ENCODE measurements around the gene AP1B1.
"Not testable (repeated sequence)": the region's sequence is repeated elsewhere in the genome, so short reads cannot be mapped to it uniquely, and the experiment has no call there.

Gene AP1B1

GRCh38 chr22:29387921-29388758 lies at the start of gene AP1B1:
Gene AP1B1, minus strand, starts transcription at chr22:29388570. Its CDS starts 21,327 bp downstream, at chr22:29367243.
- Histone ChIP-seq H3K9me3 (ENCODE audit: control insufficient read depth, insufficient read depth, low read length) (no peaks in the 10 kb centered on the region), H3K4me1 (ENCODE audit: insufficient read depth, low read length) (peaks cover 13% of the 10 kb centered on the region), H3K36me3 (ENCODE audit: insufficient read depth, low read length) (no peaks in the 10 kb centered on the region; the same call in 1 of the 2 replicates), H3K9ac (ENCODE audit: low read depth, low read length) (peak within 1 kb of the TSS; percentile 87)

GRCh38 chr22:29435236-29436136 lies 47.1 kb upstream of the AP1B1 start:
- Histone ChIP-seq H3K9me3 (ENCODE audit: control insufficient read depth, insufficient read depth, low read length) (no peaks in the 10 kb centered on the region), H3K9ac (ENCODE audit: low read depth, low read length) (no peak overlapping the region), H3K36me3 (ENCODE audit: insufficient read depth, low read length) (no peaks in the 10 kb centered on the region), H3K4me1 (ENCODE audit: insufficient read depth, low read length) (0 out of 2 replicates have a peak, but pooled peaks cover 5% of the 10 kb centered on the region)

GRCh38 chr22:29434288-29434687 lies 45.9 kb upstream of the AP1B1 start:
- no peaks in the 10 kb centered on the region for H3K9me3 ChIP-seq (ENCODE audit: control insufficient read depth, insufficient read depth, low read length)
- no peaks in the 10 kb centered on the region for H3K36me3 ChIP-seq (ENCODE audit: insufficient read depth, low read length)
- 0 out of 2 replicates have a peak, but pooled peaks cover 5% of the 10 kb centered on the region for H3K4me1 ChIP-seq (ENCODE audit: insufficient read depth, low read length)
- no peak overlapping the region for H3K9ac ChIP-seq (ENCODE audit: low read depth, low read length)

GRCh38 chr22:29433856-29434255 lies 45.5 kb upstream of the AP1B1 start:
- H3K9me3 ChIP-seq (ENCODE audit: control insufficient read depth, insufficient read depth, low read length): no peaks in the 10 kb centered on the region
- H3K9ac ChIP-seq (ENCODE audit: low read depth, low read length): no peak overlapping the region
- H3K36me3 ChIP-seq (ENCODE audit: insufficient read depth, low read length): no peaks in the 10 kb centered on the region
- H3K4me1 ChIP-seq (ENCODE audit: insufficient read depth, low read length): 0 out of 2 replicates have a peak, but pooled peaks cover 5% of the 10 kb centered on the region

GRCh38 chr22:29431986-29432385 lies 43.6 kb upstream of the AP1B1 start:
- Histone ChIP-seq H3K9me3 (ENCODE audit: control insufficient read depth, insufficient read depth, low read length) (no peaks in the 10 kb centered on the region), H3K36me3 (ENCODE audit: insufficient read depth, low read length) (no peaks in the 10 kb centered on the region), H3K4me1 (ENCODE audit: insufficient read depth, low read length) (0 out of 2 replicates have a peak, but pooled peaks cover 5% of the 10 kb centered on the region), H3K9ac (ENCODE audit: low read depth, low read length) (peak overlapping the region; percentile 2; the same call in 1 of the 2 replicates)

GRCh38 chr22:29427176-29427760 lies 38.9 kb upstream of the AP1B1 start:
- no peak overlapping the region for H3K9ac ChIP-seq (ENCODE audit: low read depth, low read length)
- H3K36me3 ChIP-seq (ENCODE audit: insufficient read depth, low read length): no peaks in the 10 kb centered on the region
- H3K4me1 ChIP-seq (ENCODE audit: insufficient read depth, low read length): 0 out of 2 replicates have a peak, but pooled peaks cover 5% of the 10 kb centered on the region
- no peaks in the 10 kb centered on the region for H3K9me3 ChIP-seq (ENCODE audit: control insufficient read depth, insufficient read depth, low read length)

- Histone ChIP-seq H3K36me3 (ENCODE audit: insufficient read depth, low read length) (no peaks in the 10 kb centered on the region), H3K4me1 (ENCODE audit: insufficient read depth, low read length) (0 out of 2 replicates have a peak, but pooled peaks cover 5% of the 10 kb centered on the region), H3K9me3 (ENCODE audit: control insufficient read depth, insufficient read depth, low read length) (no peaks in the 10 kb centered on the region), H3K9ac (ENCODE audit: low read depth, low read length) (no peak overlapping the region)
Measured at GRCh38 chr22:29426476-29426875, 38.1 kb upstream of the AP1B1 start.

GRCh38 chr22:29418704-29419103 lies 30.3 kb upstream of the AP1B1 start:
- not testable (repeated sequence) for H3K9ac ChIP-seq (ENCODE audit: low read depth, low read length); H3K36me3 ChIP-seq (ENCODE audit: insufficient read depth, low read length); H3K9me3 ChIP-seq (ENCODE audit: control insufficient read depth, insufficient read depth, low read length); H3K4me1 ChIP-seq (ENCODE audit: insufficient read depth, low read length)

- H3K9ac ChIP-seq (ENCODE audit: low read depth, low read length); H3K9me3 ChIP-seq (ENCODE audit: control insufficient read depth, insufficient read depth, low read length): not testable (repeated sequence)
Measured at GRCh38 chr22:29414951-29415591, 26.7 kb upstream of the AP1B1 start.

GRCh38 chr22:29412772-29413171 lies 24.4 kb upstream of the AP1B1 start:
- not testable (repeated sequence) for H3K36me3 ChIP-seq (ENCODE audit: insufficient read depth, low read length); H3K9me3 ChIP-seq (ENCODE audit: control insufficient read depth, insufficient read depth, low read length); H3K4me1 ChIP-seq (ENCODE audit: insufficient read depth, low read length); H3K9ac ChIP-seq (ENCODE audit: low read depth, low read length)

More at GRCh38 chr22:29414951-29415591, 26.7 kb upstream of the AP1B1 start:
- not testable (repeated sequence) for H3K4me1 ChIP-seq (ENCODE audit: insufficient read depth, low read length); H3K36me3 ChIP-seq (ENCODE audit: insufficient read depth, low read length)

GRCh38 chr22:29411569-29412211 lies 23.3 kb upstream of the AP1B1 start:
- not testable (repeated sequence) for H3K4me1 ChIP-seq (ENCODE audit: insufficient read depth, low read length); H3K36me3 ChIP-seq (ENCODE audit: insufficient read depth, low read length); H3K9ac ChIP-seq (ENCODE audit: low read depth, low read length); H3K9me3 ChIP-seq (ENCODE audit: control insufficient read depth, insufficient read depth, low read length)

- Histone ChIP-seq H3K4me1 (ENCODE audit: insufficient read depth, low read length) (no peaks in the 10 kb centered on the region), H3K9ac (ENCODE audit: low read depth, low read length) (no peak overlapping the region), H3K36me3 (ENCODE audit: insufficient read depth, low read length) (no peaks in the 10 kb centered on the region), H3K9me3 (ENCODE audit: control insufficient read depth, insufficient read depth, low read length) (no peaks in the 10 kb centered on the region)
Measured at GRCh38 chr22:29408940-29409339, 20.6 kb upstream of the AP1B1 start.

GRCh38 chr22:29401538-29401937 lies 13.2 kb upstream of the AP1B1 start:
- not testable (repeated sequence) for H3K9ac ChIP-seq (ENCODE audit: low read depth, low read length); H3K4me1 ChIP-seq (ENCODE audit: insufficient read depth, low read length); H3K9me3 ChIP-seq (ENCODE audit: control insufficient read depth, insufficient read depth, low read length); H3K36me3 ChIP-seq (ENCODE audit: insufficient read depth, low read length)
